Diencephalon (tissue), 1 donor: ENCODE data around the gene SERP2. TPM values are rescaled to one million over a fixed set of nuclear protein-coding genes. Genes with fewer than 3 reads are reported as not detected.

Experiments used
- total RNA-seq: library from RNA; depleted of rRNA; stranded (reverse); fragments of >200 nt; gene quantifications from one replicate; pipeline ENCODE4 v1.2.3, GENCODE V29; 2014

Gene SERP2
- 22.1 TPM for total RNA-seq

DNA sequence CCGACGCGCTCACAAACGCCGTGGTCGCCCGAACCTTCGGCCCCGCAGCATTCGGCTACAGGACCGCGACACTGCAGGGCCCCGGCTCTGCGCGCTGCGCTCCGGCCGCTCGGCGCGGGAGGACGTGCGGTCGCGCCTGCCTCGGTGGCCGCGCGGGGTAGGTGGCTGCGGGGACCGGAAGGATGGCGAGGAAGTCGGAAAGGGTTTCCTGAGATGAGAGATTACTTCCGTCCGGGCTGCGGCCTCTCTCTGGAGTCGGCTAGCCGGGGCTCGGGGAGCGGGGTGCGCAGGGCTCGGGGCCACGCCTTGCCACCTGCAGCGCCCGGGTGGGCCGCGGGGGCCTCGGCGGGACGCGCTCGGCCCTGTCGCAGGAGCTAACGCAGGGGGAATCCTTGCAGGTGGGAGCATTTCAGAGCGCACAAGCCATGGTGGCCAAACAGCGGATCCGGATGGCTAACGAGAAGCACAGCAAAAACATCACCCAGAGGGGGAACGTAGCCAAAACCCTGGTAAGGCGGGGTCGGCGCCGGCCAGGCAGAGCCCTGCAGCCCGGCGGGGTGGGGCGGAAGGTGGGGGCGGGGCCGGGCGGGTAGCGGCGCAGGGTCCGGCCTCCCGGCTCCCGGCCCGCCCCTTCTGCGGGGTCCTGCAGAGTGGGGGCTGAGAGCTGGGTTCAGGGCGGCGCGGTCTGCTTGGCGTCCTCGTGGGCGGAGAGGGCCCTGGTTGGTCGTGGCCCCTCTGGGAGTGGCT is at the start of gene SERP2:
SERP2 (plus strand) TSS at position 224 of the 747 bp plus-strand sequence; CDS start at position 426, 202 bp downstream.

Other genes starting within 250 kb of the SERP2 start
- 211 TPM for gene TSC22D1, start 202.5 kb downstream of the SERP2 start, total RNA-seq